Vagina (tissue), 2 donors: ENCODE results near the gene MYO1H. TPM values are rescaled to one million over a fixed set of nuclear protein-coding genes. Genes with fewer than 3 reads are reported as not detected.
A peak's percentile ranks its signal among the peaks of the same experiment; 100 is the strongest.

Experiments
- DNase-seq, 2 donors: peaks; one replicate each; pipeline ENCODE4 v3.0.0-alpha.2; 2017; ENCODE audit errors: extremely low spot score in 2 of 2
- H3K27ac ChIP-seq: fragments of 200-600 bp; sonication (generic); one replicate; pipeline ENCODE4 v1.5.1; 2019
- H3K27me3 ChIP-seq: fragments of 200-600 bp; sonication (generic); one replicate; pipeline ENCODE4 v1.5.1; 2019
- H3K36me3 ChIP-seq, 2 donors: fragments of 200-600 bp; sonication (generic); one replicate each; pipeline ENCODE4 v1.5.1; 2017 to 2019
- H3K4me1 ChIP-seq: fragments of 200-600 bp; sonication (generic); one replicate; pipeline ENCODE4 v1.5.1; 2019
- H3K4me3 ChIP-seq, 2 donors: fragments of 200-600 bp; sonication (generic); 1 replicate in 1 of 2; 2 replicates in 1 of 2; pipeline ENCODE4 v1.5.1; 2016 to 2019
- H3K9me3 ChIP-seq: fragments of 200-600 bp; sonication (generic); one replicate; pipeline ENCODE4 v1.5.1; 2019
- POLR2A ChIP-seq, 2 donors: fragments of 450-650 bp; IDR thresholded peaks; one replicate each; pipeline ENCODE4 v1.6.1; 2017; ENCODE audit warnings: antibody characterized with exemption in 2 of 2, mild to moderate bottlenecking in 2 of 2, moderate library complexity in 2 of 2
- POLR2AphosphoS5 ChIP-seq, 2 donors: sonication (generic); formaldehyde crosslinking; IDR thresholded peaks; one replicate each; pipeline ENCODE4 v1.9.0; 2017; ENCODE audit warnings: antibody characterized with exemption in 2 of 2, mild to moderate bottlenecking in 2 of 2, low read depth in 1 of 2; ENCODE audit not compliant: insufficient read depth in 1 of 2
- intact Hi-C: fragments of 100-400 bp; cut with DNase I; formaldehyde crosslinking; loops from one replicate; pipeline ENCODE4 v1.15.1; 2023
- total RNA-seq: library from RNA; depleted of rRNA; stranded (reverse); fragments of >200 nt; gene quantifications from one replicate; pipeline ENCODE4 v1.2.3, GENCODE V29; 2016
- TF ChIP-seq, protein P1 (sequence below), 3 experiments: fragments of 450-650 bp in 2 of 3; fragments of 200-600 bp in 1 of 3; sonication (generic) in 1 of 3; IDR thresholded peaks; one replicate each; pipeline ENCODE4 v1.5.1; 2017 to 2019; ENCODE audit warnings: antibody characterized with exemption in 3 of 3, mild to moderate bottlenecking in 2 of 3, moderate library complexity in 2 of 3

Gene MYO1H
- total RNA-seq, 1 donor from 2014 or later: not detected

DNA sequence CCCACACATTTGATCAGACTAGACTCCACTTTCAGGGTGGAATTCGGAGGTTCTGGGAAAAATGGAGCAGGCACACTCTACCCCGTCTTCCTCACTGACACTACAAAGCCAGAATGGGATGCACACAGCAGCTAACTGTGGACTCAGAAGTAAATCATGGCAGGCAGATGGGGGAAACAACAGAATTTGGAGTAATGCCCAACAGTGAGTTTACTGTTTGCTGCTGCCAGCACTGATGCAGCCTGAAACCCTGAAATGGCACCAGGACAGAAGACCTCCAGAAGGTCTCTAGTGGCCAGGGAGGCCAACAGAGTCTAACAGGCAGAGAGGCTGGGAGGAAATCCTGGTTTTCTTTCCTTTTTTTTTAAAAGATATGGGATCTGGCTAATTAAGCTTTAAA lies 104.8 kb downstream of the MYO1H start:
- Histone ChIP-seq H3K4me1 (peaks cover 35% of the 10 kb centered on the region), H3K4me3 (no peak overlapping the region), H3K9me3 (no peaks in the 10 kb centered on the region), H3K27ac (no peak overlapping the region), H3K27me3 (no peaks in the 10 kb centered on the region), H3K36me3 (peaks cover 0 to 74% of the 10 kb centered on the region in 2 donors)
- TF ChIP-seq POLR2A (IDR thresholded peaks at IDR 0.05): no peak
- TF ChIP-seq, protein P1, sequence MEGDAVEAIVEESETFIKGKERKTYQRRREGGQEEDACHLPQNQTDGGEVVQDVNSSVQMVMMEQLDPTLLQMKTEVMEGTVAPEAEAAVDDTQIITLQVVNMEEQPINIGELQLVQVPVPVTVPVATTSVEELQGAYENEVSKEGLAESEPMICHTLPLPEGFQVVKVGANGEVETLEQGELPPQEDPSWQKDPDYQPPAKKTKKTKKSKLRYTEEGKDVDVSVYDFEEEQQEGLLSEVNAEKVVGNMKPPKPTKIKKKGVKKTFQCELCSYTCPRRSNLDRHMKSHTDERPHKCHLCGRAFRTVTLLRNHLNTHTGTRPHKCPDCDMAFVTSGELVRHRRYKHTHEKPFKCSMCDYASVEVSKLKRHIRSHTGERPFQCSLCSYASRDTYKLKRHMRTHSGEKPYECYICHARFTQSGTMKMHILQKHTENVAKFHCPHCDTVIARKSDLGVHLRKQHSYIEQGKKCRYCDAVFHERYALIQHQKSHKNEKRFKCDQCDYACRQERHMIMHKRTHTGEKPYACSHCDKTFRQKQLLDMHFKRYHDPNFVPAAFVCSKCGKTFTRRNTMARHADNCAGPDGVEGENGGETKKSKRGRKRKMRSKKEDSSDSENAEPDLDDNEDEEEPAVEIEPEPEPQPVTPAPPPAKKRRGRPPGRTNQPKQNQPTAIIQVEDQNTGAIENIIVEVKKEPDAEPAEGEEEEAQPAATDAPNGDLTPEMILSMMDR (IDR thresholded peaks at IDR 0.05): no peak
- no peak for TF ChIP-seq POLR2AphosphoS5 (IDR thresholded peaks at IDR 0.05; ENCODE audit: insufficient read depth in 1 of 2, low read depth in 1 of 2)
- DNase-seq: no peak
- intact Hi-C loops: no loop called here

DNA sequence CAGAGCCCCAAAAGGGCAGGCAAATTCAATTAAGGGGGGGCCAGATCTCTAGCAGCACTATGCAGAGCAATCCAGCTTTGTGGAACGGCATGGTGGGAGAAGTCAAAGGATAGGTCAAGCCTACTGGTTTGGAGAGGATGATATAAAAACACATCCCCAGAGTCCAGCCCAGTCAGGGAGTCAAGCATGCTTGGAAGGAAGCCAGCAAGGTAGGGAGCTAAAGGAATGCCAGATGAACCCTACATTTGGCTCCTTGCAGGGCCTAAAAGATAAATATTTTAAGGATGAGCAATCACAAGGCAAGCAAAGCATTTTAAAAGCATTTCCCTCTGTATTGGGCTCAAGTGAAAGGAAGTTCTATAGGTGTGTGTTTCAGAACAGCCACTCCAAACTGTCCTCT lies 108.0 kb downstream of the MYO1H start:
- Histone ChIP-seq H3K4me1 (peaks cover 47% of the 10 kb centered on the region), H3K9me3 (no peaks in the 10 kb centered on the region), H3K27me3 (no peaks in the 10 kb centered on the region), H3K4me3 (no peak overlapping the region), H3K36me3 (peaks cover 0 to 85% of the 10 kb centered on the region in 2 donors), H3K27ac (no peak overlapping the region)
- intact Hi-C loops: no loop called here
- no peak for DNase-seq
- no peak for TF ChIP-seq POLR2A (IDR thresholded peaks at IDR 0.05)
- no peak for TF ChIP-seq POLR2AphosphoS5 (IDR thresholded peaks at IDR 0.05; ENCODE audit: insufficient read depth in 1 of 2, low read depth in 1 of 2)
- TF ChIP-seq, protein P1 (IDR thresholded peaks at IDR 0.05): no peak

DNA sequence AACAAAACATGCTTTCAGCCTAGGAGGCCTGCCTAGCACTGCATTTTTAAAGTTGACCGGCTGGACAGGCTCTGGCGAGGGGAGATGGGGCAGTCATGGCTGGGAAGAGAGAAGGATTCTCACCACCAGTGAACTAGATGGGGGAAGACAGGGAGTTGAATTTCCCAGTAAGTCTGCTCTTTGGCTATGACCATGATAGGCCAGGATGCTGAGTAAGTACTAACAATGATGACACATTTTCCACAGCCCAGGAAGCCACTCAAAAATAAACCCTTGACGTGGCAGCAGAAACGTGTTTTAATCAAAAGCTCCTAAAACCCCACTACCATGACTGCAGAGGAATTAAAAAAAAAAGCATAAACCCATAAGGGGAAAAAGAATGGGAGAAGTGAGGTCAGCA lies 110.4 kb downstream of the MYO1H start:
- intact Hi-C loops: no loop called here
- Histone ChIP-seq H3K9me3 (no peaks in the 10 kb centered on the region), H3K4me3 (no peak overlapping the region), H3K27me3 (no peaks in the 10 kb centered on the region), H3K27ac (peak overlapping the region; percentile 94), H3K4me1 (peaks cover 65% of the 10 kb centered on the region), H3K36me3 (peaks cover 0 to 61% of the 10 kb centered on the region in 2 donors)
- TF ChIP-seq POLR2AphosphoS5 (IDR thresholded peaks at IDR 0.05; ENCODE audit: insufficient read depth in 1 of 2, low read depth in 1 of 2) (no peak), POLR2A (IDR thresholded peaks at IDR 0.05) (no peak)
- TF ChIP-seq, protein P1 (IDR thresholded peaks at IDR 0.05): no peak
- DNase-seq: no peak

DNA sequence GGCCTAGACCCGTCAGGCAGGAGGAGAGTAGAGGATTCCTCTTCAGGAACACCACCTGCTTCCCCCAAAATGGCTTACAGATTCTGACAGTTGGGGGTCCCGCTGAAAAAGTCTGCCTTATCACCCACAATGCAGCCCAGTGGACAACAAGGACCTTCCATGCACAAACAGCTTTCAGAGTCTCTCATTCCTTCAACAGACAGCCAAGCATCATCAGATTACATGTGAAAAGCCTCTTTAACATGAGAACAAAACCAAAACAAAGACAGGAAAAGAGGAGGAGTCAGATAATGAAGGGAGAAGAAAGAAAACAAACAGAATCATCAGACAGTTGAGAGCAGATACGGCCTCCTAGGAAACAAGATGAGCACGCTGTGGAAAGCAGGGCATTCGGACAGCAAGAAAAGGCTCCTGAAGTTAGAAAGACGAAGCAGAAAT lies 111.1 kb downstream of the MYO1H start:
- H3K36me3 ChIP-seq: peaks cover 0 to 54% of the 10 kb centered on the region in 2 donors

DNA sequence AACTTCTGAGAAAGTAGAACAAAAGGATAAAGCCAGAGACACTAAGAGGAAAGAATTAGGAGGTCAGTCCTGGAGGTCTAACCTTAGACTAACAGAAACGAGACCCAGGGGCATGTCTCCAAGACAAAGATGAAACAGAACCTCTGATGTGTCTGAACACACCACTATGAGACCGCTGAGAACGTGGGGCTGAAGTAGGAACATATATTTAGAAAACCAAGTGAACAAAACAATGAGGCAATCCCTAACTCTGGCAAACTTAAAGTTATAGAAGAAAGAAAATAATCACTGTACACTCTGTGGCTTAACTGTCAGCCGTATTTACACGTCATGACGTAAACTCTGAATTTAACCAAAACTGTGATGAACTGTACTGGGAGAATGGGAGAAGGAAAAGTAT lies 111.5 kb downstream of the MYO1H start:
- Histone ChIP-seq H3K4me3 (no peak overlapping the region), H3K27me3 (no peaks in the 10 kb centered on the region), H3K9me3 (no peaks in the 10 kb centered on the region), H3K36me3 (peaks cover 0 to 50% of the 10 kb centered on the region in 2 donors), H3K27ac (peak overlapping the region; percentile 94), H3K4me1 (peaks cover 76% of the 10 kb centered on the region)
- DNase-seq: no peak
- intact Hi-C loops: no loop called here
- TF ChIP-seq POLR2AphosphoS5 (IDR thresholded peaks at IDR 0.05; ENCODE audit: insufficient read depth in 1 of 2, low read depth in 1 of 2): no peak
- TF ChIP-seq, protein P1 (IDR thresholded peaks at IDR 0.05): no peak
- no peak for TF ChIP-seq POLR2A (IDR thresholded peaks at IDR 0.05)

More for the DNA sequence above, 111.1 kb downstream of the MYO1H start:
- Histone ChIP-seq H3K4me1 (peaks cover 72% of the 10 kb centered on the region), H3K27me3 (no peaks in the 10 kb centered on the region), H3K27ac (peak overlapping the region; percentile 94), H3K9me3 (no peaks in the 10 kb centered on the region), H3K4me3 (no peak overlapping the region)
- TF ChIP-seq, protein P1 (IDR thresholded peaks at IDR 0.05): no peak
- TF ChIP-seq POLR2A (IDR thresholded peaks at IDR 0.05) (no peak), POLR2AphosphoS5 (IDR thresholded peaks at IDR 0.05; ENCODE audit: insufficient read depth in 1 of 2, low read depth in 1 of 2) (no peak)
- no peak for DNase-seq
- intact Hi-C loops: no loop called here
